Kidney epithelial cell (primary cell): ENCODE results near the gene OGFOD3. TPM values are rescaled to one million over a fixed set of nuclear protein-coding genes. Genes with fewer than 3 reads are reported as not detected.

Experiments
- DNase-seq: peaks from one replicate; pipeline ENCODE4 v3.0.0-alpha.2; 2010; ENCODE audit warnings: low read depth
- H3K27me3 ChIP-seq: 2 replicates; pipeline ENCODE4 v1.6.0; 2011; ENCODE audit warnings: low read length; ENCODE audit not compliant: control insufficient read depth, insufficient read depth
- H3K36me3 ChIP-seq: 2 replicates; pipeline ENCODE4 v1.5.1; 2011; ENCODE audit warnings: low read length; ENCODE audit not compliant: control insufficient read depth, insufficient read depth
- H3K4me3 ChIP-seq: 2 replicates; pipeline ENCODE4 v1.5.1; 2011; ENCODE audit warnings: low read depth, mild to moderate bottlenecking, control low read depth, low read length
- CTCF ChIP-seq: IDR thresholded peaks from 2 replicates; pipeline ENCODE4 v1.5.1; 2011; ENCODE audit warnings: mild to moderate bottlenecking, moderate library complexity, low read length, control low read depth, inconsistent platforms; ENCODE audit not compliant: insufficient read depth, poor library complexity, severe bottlenecking
- total RNA-seq: library from RNA; depleted of rRNA; stranded (reverse); fragments of >200 nt; gene quantifications from 2 replicates; pipeline ENCODE4 v1.2.3, GENCODE V29; 2015

Gene OGFOD3
- total RNA-seq, 1 donor from 2014 or later: 29.8 TPM

GRCh38 chr17:82446649-82447048 is 28.3 kb upstream of the OGFOD3 start:
- no peak for TF ChIP-seq CTCF

GRCh38 chr17:82446124-82446523 is 27.7 kb upstream of the OGFOD3 start:
- Histone ChIP-seq H3K27me3 (no peaks in the 10 kb centered on the region), H3K36me3 (peaks cover 3% of the 10 kb centered on the region), H3K4me3 (no peak overlapping the region)
- DNase-seq: no peak
- no peak for TF ChIP-seq CTCF

More at GRCh38 chr17:82446649-82447048, 28.3 kb upstream of the OGFOD3 start:
- peaks cover 3% of the 10 kb centered on the region for H3K36me3 ChIP-seq
- H3K4me3 ChIP-seq: no peak overlapping the region
- DNase-seq: no peak
- no peaks in the 10 kb centered on the region for H3K27me3 ChIP-seq

DNA sequence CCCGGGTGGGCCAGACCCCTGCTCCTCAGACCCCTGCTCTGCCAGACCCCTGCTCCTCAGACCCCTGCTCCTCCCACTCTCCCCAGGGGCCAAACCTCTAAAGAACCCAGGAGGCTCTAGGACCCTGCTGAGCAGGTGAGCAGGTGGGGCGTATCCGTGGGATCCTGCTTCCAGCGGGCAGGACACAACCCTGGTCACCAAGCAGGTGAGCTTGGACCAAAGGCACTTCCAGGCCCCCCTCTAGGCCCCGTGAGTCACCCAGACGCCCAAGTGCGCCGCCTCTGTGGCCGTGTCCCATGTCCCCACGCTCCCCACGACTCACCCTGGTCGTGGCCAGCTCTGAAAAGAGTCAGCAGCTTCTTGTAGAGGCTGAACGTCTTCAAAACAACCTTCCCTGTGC is 27.2 kb upstream of the OGFOD3 start:
- no peaks in the 10 kb centered on the region for H3K27me3 ChIP-seq
- peaks cover 3% of the 10 kb centered on the region for H3K36me3 ChIP-seq
- TF ChIP-seq CTCF: no peak
- H3K4me3 ChIP-seq: no peak overlapping the region
- DNase-seq: no peak

DNA sequence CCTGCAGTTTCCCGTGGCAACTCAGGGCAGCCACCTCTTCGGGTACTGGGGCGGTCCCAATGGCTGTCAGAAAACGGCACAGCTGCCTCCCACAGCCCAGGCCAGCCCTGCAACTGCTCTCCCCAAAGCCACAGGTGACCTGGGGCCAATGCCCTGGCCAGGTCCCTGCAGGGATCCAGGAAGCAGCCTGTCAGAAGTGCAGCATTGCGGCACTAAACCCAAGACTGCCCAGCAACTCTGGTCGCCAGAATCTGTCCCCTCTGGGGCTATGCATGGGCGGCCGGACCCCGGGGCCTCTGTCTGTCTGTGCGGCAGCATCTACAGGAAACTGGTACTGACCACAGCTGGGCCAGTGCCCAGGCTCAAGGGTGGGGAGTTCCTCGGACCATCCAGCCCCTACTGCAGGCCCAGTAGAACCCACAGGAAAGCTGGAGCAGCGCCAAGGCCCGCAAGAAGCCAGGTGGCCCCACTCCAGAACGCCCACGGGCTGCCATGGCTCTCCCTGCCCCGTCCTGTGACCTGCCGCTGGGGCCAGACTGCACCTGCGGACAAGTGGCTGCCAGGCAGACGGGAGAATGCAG is 26.6 kb upstream of the OGFOD3 start:
- Histone ChIP-seq H3K4me3 (no peak overlapping the region), H3K27me3 (no peaks in the 10 kb centered on the region)
- no peak for TF ChIP-seq CTCF

GRCh38 chr17:82444284-82444893 is 26.0 kb upstream of the OGFOD3 start:
- no peak for TF ChIP-seq CTCF
- Histone ChIP-seq H3K4me3 (no peak overlapping the region), H3K27me3 (no peaks in the 10 kb centered on the region), H3K36me3 (peaks cover 3% of the 10 kb centered on the region)
- no peak for DNase-seq

More for the DNA sequence above, 26.6 kb upstream of the OGFOD3 start:
- DNase-seq: no peak
- H3K36me3 ChIP-seq: peaks cover 3% of the 10 kb centered on the region
